GM18951 (cell line): ENCODE measurements around the gene EPG5.
"Not testable (repeated sequence)": the region's sequence is repeated elsewhere in the genome, so short reads cannot be mapped to it uniquely, and the experiment has no call there.

Experiments
- POLR2A ChIP-seq: IDR thresholded peaks from 4 replicates; pipeline ENCODE4 v1.6.1; 2011; ENCODE audit warnings: mild to moderate bottlenecking; ENCODE audit not compliant: insufficient read length, insufficient read depth; ENCODE audit errors: extremely low read depth
- in situ Hi-C: fragments of 300-500 bp; cut with MboI; formaldehyde crosslinking; loops from one replicate; pipeline ENCODE4 v1.12.0; 2022; ENCODE audit warnings: low sequenced_read_pairs, mixed read lengths, inconsistent platforms; ENCODE audit not compliant: unreplicated experiment

Gene EPG5

DNA sequence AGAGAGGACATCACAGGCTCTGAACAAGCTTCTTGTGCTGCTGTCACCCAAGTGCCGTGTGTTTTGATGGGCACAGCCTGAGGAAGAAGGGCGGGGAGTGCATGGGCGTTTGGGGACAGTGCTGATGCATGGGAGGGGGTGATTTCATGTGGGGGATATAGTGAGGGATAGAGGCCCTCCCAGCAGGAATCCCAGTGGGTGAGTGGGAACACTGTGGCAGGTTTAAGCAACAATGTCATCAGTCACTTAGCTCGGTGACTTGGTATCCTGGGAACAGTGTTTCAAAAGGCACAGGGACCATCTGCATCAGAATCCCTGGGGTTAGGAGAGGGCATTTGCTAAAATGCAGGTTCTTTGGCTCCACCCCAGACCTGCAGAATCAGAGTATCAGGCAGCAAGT, 141.0 kb downstream of the EPG5 start:
- in situ Hi-C loops: no loop called here
- TF ChIP-seq POLR2A: no peak

DNA sequence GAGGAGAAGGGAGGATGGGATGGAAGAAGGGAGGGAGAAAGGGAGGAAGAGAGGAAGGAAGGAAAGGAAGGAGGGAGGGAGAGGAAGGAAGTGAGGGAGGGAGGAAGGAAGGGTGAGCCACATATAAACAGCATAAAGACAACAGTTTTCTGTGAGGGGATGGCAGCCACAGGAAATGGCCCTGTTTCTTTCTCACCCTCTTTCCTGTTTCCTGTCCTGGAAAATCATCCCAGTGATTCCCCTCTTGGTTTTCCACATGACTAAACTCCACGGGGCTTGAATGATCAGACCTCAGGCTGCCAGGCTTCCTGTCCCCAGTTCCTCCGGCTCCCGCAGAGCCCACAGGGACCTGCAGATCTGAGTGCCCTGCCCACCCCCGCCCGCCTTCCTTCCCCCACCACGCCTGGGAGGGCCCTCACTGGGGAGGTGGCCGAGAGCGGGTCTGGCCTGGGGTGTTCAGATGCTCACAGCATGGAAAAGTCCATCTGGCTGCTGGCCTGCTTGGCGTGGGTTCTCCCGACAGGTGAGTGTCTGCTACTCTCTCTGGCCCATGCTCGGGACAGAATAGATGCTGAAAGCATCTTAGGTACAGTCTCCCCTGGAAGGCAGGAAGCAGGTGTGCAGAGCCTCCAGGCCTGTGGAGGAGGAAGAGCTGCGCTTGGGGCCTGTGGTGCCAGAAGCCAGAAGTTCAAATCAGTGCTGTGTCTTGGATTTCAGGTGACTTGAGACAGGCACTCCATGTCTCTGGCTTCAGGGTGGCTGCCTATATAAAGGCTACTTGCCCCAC, 141.7 kb downstream of the EPG5 start, which contains the start of gene SIGLEC15:
TSS of gene SIGLEC15 (plus strand) at position 418 of the 787 bp plus-strand sequence. CDS start at position 472, 54 bp downstream.
- no peak for TF ChIP-seq POLR2A
- in situ Hi-C loops: no loop called here

DNA sequence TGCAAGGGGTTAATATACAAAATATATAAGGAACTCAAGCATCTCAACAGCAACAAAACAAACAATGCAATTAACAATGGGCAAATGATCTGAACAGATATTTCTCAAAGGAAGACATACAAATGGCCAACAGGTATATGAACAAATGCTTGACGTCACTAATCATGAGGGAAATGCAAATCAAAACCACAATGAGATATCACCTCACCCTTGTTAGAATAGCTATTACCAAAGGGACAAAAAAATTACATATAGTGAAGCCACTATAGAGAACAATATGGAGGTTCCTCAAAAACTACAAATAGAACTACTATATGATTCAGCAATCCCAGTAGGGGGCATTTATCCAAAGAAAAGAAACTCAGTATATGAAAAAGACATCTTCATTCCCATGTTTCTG, 145.4 kb downstream of the EPG5 start:
- TF ChIP-seq POLR2A: no peak
- in situ Hi-C loops: no loop called here

DNA sequence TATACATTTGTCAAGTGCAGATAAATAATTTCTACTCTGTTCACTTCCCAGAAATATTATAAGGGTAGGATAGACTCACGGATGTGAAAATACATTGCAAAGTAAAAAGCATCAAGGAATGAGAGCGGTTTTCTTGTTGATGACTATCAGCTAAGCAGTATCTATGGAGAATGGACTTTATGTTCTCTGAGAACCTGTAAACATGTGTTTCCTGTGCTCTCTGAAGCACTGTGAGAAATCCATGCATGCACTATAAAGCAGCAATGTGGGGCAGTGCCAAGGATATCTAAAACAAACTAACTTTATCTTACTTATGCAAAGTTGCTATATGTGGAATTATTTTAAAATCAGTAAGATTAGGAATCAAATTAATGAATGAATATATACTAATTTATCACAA, 146.1 kb downstream of the EPG5 start:
- in situ Hi-C loops: no loop called here
- no peak for TF ChIP-seq POLR2A

DNA sequence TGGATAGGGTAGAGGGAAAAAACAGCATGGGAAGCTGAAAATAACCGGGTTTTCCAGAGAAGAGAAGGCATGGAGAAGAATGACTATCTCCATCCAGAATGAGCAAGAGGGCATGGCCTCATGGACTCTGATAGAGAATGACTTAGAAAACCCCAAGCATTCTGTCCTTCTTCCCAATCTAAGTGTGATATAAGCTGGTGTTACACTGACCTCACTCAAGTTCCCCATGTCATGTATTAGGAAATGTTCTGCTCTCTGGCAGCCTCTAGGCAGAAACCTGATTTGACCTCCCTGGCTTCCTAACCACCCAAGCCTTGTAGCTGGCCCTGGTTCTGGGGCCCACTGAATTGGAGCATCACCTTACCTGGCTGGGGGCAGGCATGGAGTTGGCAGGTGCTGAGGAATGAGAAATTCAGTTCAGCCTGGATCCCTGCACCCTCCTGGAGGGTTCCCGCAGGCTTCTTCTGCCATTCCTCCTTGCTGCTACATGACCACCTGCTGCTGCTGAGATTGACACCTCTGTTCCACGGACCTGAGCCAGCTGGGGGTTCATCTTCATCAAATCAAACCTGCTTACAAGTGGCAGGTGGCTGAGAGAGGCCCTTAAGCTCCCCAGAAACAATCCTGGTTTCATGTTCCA, 146.9 kb downstream of the EPG5 start:
- no peak for TF ChIP-seq POLR2A

DNA sequence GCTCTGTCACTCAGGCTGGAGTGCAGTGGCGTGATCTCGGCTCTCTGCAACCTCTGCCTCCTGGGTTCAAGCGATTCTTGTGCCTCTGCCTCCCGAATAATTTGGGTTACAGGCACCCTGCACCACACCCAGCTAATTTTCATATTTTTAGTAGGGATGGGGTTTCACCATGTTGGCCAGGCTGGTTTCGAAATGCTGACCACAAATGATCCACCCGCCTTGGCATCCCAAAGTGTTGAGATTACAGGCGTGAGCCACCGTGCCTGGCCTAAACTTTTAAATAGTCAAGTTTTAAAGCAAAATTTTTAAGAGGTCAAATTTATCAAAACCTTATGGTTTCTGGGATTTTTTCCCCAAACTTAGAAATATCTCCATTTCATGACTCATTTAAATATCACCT, 148.4 kb downstream of the EPG5 start:
- in situ Hi-C loops: not testable (repeated sequence)

More for the DNA sequence above, 146.9 kb downstream of the EPG5 start:
- in situ Hi-C loops: no loop called here

DNA sequence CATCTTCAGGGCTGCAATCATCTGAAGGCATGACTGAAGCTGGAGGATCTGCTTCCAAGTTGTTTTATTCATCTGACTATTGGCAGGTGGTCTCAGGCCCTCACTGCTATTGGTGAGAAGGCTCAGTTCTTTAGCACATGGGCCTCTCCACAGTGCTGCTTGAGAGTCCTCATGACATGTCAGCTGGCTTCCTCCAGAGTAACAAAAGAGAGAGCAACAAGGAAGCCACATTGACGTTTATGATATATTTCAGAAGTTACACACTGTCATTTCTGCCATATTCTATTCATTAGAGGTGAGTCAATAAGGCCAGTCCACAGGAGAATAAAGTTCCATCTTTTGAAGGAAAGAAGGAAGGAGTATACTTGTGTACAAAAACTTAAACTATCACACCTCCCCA, 149.6 kb downstream of the EPG5 start:
- in situ Hi-C loops: no loop called here
- TF ChIP-seq POLR2A: no peak

DNA sequence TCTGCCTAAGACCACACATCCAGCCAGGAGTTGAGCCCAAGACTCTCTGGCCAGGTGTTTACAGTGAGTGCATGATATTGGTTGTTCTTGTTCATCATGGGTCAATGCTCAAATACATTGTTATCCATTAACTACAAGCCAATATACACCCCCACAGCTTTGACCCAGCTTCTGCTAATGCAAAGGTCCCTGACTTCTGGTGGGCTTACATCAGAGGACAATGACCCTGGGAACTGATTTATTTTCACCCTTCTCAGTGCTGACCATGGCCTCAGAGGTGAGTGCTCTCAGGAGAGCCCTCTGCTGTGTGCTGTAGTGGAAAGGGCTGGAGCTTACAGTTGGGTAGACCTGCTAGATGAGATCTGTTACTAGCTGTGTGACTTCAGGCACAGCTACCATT, 152.4 kb downstream of the EPG5 start:
- in situ Hi-C loops: not testable (repeated sequence)

DNA sequence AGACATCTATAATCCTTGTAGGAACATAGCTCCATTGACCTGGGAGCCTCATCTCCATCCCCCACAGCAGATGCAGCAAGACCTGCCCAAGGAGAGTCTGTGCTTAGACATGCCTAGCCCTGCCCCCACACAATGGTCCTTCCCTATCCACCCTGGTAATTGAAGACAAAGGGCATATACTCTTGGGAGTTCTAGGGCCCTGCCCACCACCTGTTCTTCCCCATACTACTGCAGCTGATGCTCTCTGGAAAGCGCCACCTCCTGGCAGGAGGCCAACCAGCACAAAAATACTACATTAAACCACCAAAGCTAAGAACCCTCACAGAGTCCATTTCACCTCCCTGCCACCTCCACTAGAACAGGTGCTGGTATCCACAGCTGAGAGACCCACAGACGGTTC, 160.0 kb downstream of the EPG5 start:
- in situ Hi-C loops: not testable (repeated sequence)

DNA sequence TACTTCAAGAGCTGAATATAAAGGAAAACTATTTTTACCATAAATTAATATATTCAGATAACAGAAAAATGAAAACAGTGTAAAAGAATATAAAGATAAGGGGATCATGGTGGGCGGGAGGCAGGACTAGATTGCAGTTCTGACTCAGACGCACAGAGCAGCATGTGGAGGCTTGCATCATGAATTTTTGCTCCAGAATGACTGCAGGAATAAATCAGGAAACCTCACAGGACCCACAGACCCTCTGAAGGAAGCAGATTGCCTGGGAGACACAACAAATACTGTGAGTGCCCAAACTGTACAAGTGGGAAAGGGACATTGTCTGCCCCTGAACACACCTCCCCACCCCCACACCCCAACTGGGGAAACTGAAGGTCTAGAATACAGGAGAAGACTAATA, 160.9 kb downstream of the EPG5 start:
- no peak for TF ChIP-seq POLR2A
- in situ Hi-C loops: no loop called here

DNA sequence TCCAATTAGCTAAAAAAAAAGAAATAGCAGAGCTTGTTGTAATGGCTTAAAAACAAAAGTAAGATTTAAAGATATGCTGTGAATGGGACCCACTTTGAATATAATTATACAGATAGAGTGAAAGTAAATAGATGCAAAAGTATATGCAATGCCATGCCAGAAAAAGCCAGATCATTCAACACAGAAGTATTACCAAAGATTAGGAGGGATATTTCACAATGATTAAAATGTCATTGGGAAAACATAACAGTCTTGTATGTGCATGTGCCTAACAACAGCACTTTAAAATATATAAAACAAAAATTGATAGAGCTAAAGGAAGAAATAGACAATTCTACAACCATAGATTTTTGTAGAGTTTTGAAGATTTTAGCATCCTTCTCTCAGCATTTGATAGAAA, 161.6 kb downstream of the EPG5 start:
- TF ChIP-seq POLR2A: no peak
- in situ Hi-C loops: no loop called here

DNA sequence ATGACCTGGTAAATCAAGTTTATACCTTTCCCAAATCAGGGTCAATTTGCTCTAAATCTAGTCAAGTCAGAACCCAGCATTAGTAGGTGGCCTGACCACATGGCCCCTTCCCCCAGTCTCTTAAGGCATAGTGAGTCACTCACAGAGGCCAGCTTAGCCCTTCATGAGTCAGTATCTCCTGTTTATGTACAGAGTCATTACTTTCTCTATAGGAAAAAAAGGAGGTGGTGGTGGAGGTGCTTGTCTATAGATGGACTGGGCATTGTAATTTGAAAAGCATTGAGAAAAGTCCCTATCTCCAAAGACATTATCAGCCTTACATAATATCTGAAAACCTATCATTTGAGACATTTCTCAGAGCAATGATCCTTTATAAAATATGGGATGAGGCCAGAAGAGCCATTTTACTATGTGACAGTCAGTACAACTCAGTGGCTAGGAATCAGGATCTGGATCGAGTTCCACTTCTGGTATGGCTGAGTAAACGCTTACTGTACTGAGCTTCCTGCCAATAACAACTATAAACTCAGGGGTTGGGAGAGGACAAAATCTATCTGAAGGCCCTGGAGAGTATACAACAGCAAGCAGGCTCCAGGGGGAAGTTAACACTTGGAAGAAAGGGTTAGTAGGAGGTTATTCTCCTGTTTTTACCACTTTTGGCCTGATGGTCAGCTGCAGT, 164.2 kb downstream of the EPG5 start:
- in situ Hi-C loops: no loop called here
- no peak for TF ChIP-seq POLR2A

DNA sequence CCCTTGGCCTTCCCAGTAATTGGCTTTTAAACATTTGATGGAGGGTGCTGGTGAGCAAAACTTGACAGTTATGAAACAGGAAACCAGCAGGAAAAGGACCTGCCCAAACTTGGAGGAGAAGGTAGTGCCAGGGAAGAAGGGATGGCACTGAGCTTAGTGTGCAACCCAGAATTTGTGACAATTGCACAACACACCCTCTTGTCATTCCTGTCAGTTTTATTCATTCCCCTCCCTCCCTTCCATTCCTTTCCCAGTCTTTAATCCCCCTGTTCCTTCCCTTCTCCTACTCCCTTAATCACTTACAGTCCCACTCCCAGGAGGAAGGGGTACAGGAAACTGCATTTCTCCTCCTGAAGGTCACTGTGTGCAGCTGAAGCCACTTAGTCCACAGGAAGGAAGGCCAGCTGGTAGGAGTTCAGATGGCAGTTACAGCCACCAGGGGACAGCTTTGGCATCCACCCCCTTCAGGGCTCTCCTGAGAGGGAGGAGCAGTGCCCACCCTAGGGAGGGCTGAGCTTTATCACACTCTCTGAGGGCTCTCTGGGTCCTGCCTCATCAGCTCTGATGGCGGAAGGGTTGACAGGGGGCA, 165.6 kb downstream of the EPG5 start:
- in situ Hi-C loops: no loop called here
- TF ChIP-seq POLR2A: no peak
